WTC11 (cell line): ENCODE data around the gene DLG5. TPM values are rescaled to one million over a fixed set of nuclear protein-coding genes. Genes with fewer than 3 reads are reported as not detected.

Experiments
- ATAC-seq: fragments of 200-7000 bp; cut with Tn5 transposase; 2 replicates; pipeline ENCODE4 v1.10.0; 2021; ENCODE audit warnings: mild to moderate bottlenecking, moderate library complexity
- CTCF ChIA-PET: fragments of 300-600 bp; sonication (Branson Sonifier 250); formaldehyde crosslinking; loops from one replicate; lab custom pipeline; 2021; ENCODE audit warnings: antibody characterized with exemption; lab: Charles Lee
- POLR2A ChIA-PET: fragments of 350-600 bp; sonication (Branson Sonifier 250); formaldehyde crosslinking; loops from one replicate; lab custom pipeline; 2021; ENCODE audit warnings: antibody characterized with exemption; lab: Charles Lee
- DNase-seq: peaks from one replicate; pipeline ENCODE4 v3.0.0; 2021; ENCODE audit warnings: low spot score
- H3K27ac Mint-ChIP-seq: 2 replicates; pipeline ENCODE4 v1.8.0; 2021; ENCODE audit warnings: mixed read lengths
- H3K27me3 Mint-ChIP-seq: 2 replicates; pipeline ENCODE4 v1.8.0; 2021; ENCODE audit warnings: low read depth, mild to moderate bottlenecking, moderate library complexity, mixed read lengths
- H3K36me3 Mint-ChIP-seq: 2 replicates; pipeline ENCODE4 v1.8.0; 2021; ENCODE audit warnings: mixed read lengths
- H3K4me1 Mint-ChIP-seq: 2 replicates; pipeline ENCODE4 v1.8.0; 2022; ENCODE audit warnings: mixed read lengths
- H3K4me3 Mint-ChIP-seq: 2 replicates; pipeline ENCODE4 v1.8.0; 2021; ENCODE audit warnings: mild to moderate bottlenecking, moderate library complexity, mixed read lengths
- H3K9me3 Mint-ChIP-seq: 2 replicates; pipeline ENCODE4 v1.8.0; 2021; ENCODE audit warnings: mixed read lengths
- CREB1 ChIP-seq: sonication (generic); formaldehyde crosslinking; IDR thresholded peaks from 2 replicates; pipeline ENCODE4 v1.8.0; 2023; ENCODE audit warnings: mild to moderate bottlenecking, missing genetic modification reagents
- ELF4 ChIP-seq: sonication (generic); formaldehyde crosslinking; IDR thresholded peaks from 2 replicates; pipeline ENCODE4 v1.8.1; 2022; ENCODE audit warnings: low read depth, mild to moderate bottlenecking, moderate library complexity, missing genetic modification reagents
- EMX1 ChIP-seq: fragments of 250-450 bp; sonication (Bioruptor Pico); IDR thresholded peaks from 2 replicates; pipeline ENCODE4 v1.8.0; 2021; ENCODE audit warnings: mild to moderate bottlenecking
- FOXJ3 ChIP-seq: sonication (generic); formaldehyde crosslinking; IDR thresholded peaks from 2 replicates; pipeline ENCODE4 v1.9.0; 2021; ENCODE audit warnings: missing genetic modification reagents, mild to moderate bottlenecking, borderline replicate concordance
- FOXP1 ChIP-seq: sonication (generic); formaldehyde crosslinking; IDR thresholded peaks from 2 replicates; pipeline ENCODE4 v1.8.0; 2022; ENCODE audit warnings: missing genetic modification reagents, mild to moderate bottlenecking, moderate library complexity, borderline replicate concordance
- GRHL2 ChIP-seq: fragments of 250-450 bp; sonication (Bioruptor Pico); IDR thresholded peaks from 2 replicates; pipeline ENCODE4 v1.8.0; 2022; ENCODE audit warnings: mild to moderate bottlenecking, moderate library complexity; ENCODE audit not compliant: insufficient replicate concordance, severe bottlenecking
- NFYB ChIP-seq: sonication (generic); formaldehyde crosslinking; conservative IDR thresholded peaks from 2 replicates; pipeline ENCODE4 v1.8.0; 2022; ENCODE audit warnings: low read depth, missing genetic modification reagents
- OVOL2 ChIP-seq: fragments of 250-450 bp; sonication (Bioruptor Pico); IDR thresholded peaks from 2 replicates; pipeline ENCODE4 v1.9.0; 2021; ENCODE audit warnings: mild to moderate bottlenecking, borderline replicate concordance
- RELA ChIP-seq: sonication (generic); formaldehyde crosslinking; IDR thresholded peaks from 2 replicates; pipeline ENCODE4 v1.8.1; 2022; ENCODE audit warnings: missing genetic modification reagents, mild to moderate bottlenecking, borderline replicate concordance
- RORB ChIP-seq: fragments of 250-450 bp; sonication (Bioruptor Pico); IDR thresholded peaks from 2 replicates; pipeline ENCODE4 v1.9.0; 2021; ENCODE audit warnings: mild to moderate bottlenecking
- SMAD4 ChIP-seq: sonication (generic); formaldehyde crosslinking; IDR thresholded peaks from 2 replicates; pipeline ENCODE4 v1.8.0; 2022; ENCODE audit warnings: mild to moderate bottlenecking, missing genetic modification reagents
- ZNF138 ChIP-seq: sonication (generic); formaldehyde crosslinking; conservative IDR thresholded peaks from 2 replicates; pipeline ENCODE4 v1.8.1; 2022; ENCODE audit warnings: mild to moderate bottlenecking, moderate library complexity, missing genetic modification reagents
- ZNF232 ChIP-seq: sonication (generic); formaldehyde crosslinking; IDR thresholded peaks from 2 replicates; pipeline ENCODE4 v1.8.0; 2022; ENCODE audit warnings: mild to moderate bottlenecking, missing genetic modification reagents
- ZNF263 ChIP-seq: sonication (generic); formaldehyde crosslinking; IDR thresholded peaks from 2 replicates; pipeline ENCODE4 v1.8.1; 2022; ENCODE audit warnings: low read depth, mild to moderate bottlenecking, moderate library complexity, missing genetic modification reagents
- ZNF317 ChIP-seq: sonication (generic); formaldehyde crosslinking; IDR thresholded peaks from 2 replicates; pipeline ENCODE4 v1.8.1; 2023; ENCODE audit warnings: low read depth, mild to moderate bottlenecking, moderate library complexity, missing genetic modification reagents, borderline replicate concordance
- total RNA-seq: library from RNA; stranded (reverse); gene quantifications from 3 replicates; pipeline ENCODE4 v1.2.3, GENCODE V29; 2021
- TF ChIP-seq, protein P1 (sequence below): sonication (generic); formaldehyde crosslinking; conservative IDR thresholded peaks from 2 replicates; pipeline ENCODE4 v1.8.1; 2023; ENCODE audit warnings: mild to moderate bottlenecking, low read depth, missing genetic modification reagents, moderate library complexity
- TF ChIP-seq, protein P2 (sequence below): sonication (generic); formaldehyde crosslinking; IDR thresholded peaks from 2 replicates; pipeline ENCODE4 v1.8.1; 2023; ENCODE audit warnings: mild to moderate bottlenecking, missing genetic modification reagents
- TF ChIP-seq, protein P3 (sequence below): sonication (generic); formaldehyde crosslinking; IDR thresholded peaks from 2 replicates; pipeline ENCODE4 v1.8.1; 2022; ENCODE audit warnings: missing genetic modification reagents, borderline replicate concordance
- TF ChIP-seq, protein P4 (sequence below): sonication (generic); formaldehyde crosslinking; IDR thresholded peaks from 2 replicates; pipeline ENCODE4 v1.8.1; 2023; ENCODE audit warnings: mild to moderate bottlenecking, missing genetic modification reagents
- TF ChIP-seq, protein P5 (sequence below): sonication (generic); formaldehyde crosslinking; IDR thresholded peaks from 2 replicates; pipeline ENCODE4 v1.8.0; 2022; ENCODE audit warnings: mild to moderate bottlenecking, missing genetic modification reagents
- TF ChIP-seq, protein P6 (sequence below): sonication (generic); formaldehyde crosslinking; IDR thresholded peaks from 2 replicates; pipeline ENCODE4 v1.8.1; 2023; ENCODE audit warnings: mild to moderate bottlenecking, missing genetic modification reagents, borderline replicate concordance

The DLG5 gene
- total RNA-seq, 1 experiment from 2014 or later: 65.5 TPM

DNA sequence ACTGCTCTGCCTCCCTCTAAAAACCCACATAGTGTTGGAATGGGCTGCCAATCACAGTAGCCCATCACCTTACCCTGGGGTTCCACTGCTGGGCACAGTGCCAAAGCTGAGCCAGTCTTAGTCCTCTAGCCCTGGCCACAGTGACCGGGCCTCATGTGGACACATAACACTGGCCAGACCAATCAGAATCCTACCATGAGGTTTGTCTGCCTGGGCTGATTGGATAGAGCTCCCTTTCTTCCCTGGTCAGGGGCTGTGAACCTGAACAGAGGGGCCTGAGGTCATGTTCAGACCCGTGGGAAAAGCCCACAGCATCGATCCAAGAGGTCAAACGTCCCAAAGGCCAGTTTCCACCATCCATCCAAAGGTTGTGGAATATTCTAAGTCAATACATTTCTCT, 6.1 kb downstream of the DLG5 start (continued):
- TF ChIP-seq SMAD4 (CRISPR knock-in tag): no peak
- TF ChIP-seq, protein P1, sequence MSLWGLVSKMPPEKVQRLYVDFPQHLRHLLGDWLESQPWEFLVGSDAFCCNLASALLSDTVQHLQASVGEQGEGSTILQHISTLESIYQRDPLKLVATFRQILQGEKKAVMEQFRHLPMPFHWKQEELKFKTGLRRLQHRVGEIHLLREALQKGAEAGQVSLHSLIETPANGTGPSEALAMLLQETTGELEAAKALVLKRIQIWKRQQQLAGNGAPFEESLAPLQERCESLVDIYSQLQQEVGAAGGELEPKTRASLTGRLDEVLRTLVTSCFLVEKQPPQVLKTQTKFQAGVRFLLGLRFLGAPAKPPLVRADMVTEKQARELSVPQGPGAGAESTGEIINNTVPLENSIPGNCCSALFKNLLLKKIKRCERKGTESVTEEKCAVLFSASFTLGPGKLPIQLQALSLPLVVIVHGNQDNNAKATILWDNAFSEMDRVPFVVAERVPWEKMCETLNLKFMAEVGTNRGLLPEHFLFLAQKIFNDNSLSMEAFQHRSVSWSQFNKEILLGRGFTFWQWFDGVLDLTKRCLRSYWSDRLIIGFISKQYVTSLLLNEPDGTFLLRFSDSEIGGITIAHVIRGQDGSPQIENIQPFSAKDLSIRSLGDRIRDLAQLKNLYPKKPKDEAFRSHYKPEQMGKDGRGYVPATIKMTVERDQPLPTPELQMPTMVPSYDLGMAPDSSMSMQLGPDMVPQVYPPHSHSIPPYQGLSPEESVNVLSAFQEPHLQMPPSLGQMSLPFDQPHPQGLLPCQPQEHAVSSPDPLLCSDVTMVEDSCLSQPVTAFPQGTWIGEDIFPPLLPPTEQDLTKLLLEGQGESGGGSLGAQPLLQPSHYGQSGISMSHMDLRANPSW (CRISPR knock-in tag): no peak
- TF ChIP-seq ZNF263 (CRISPR knock-in tag): no peak
- TF ChIP-seq FOXJ3 (CRISPR knock-in tag): no peak
- no peak for TF ChIP-seq RELA (CRISPR knock-in tag)
- TF ChIP-seq GRHL2 (CRISPR knock-in tag): no peak
- TF ChIP-seq RORB (CRISPR knock-in tag): no peak
- TF ChIP-seq, all 79 proteins: peak for 0

DNA sequence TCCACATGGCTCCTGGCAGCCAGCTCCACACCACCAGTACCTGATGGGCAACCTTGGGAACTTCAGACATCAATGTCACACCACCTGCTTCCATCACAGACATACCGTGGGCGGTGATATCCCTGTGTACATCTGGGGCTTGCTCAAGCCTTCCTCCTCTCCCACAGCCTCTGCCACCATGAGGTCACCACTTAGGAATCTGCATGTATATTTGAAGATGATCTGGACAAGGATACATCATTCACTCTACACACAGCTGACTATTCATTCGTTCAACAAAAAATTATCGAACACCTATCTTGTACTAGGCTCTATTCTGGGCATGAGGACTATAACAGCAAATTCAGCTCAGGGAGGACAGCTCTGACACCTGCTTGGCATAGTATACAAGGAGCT, 6.8 kb downstream of the DLG5 start:
- Mint-ChIP-seq H3K27me3 (no peaks in the 10 kb centered on the region), H3K4me1 (peaks cover 46% of the 10 kb centered on the region), H3K9me3 (no peaks in the 10 kb centered on the region), H3K4me3 (no peak overlapping the region), H3K27ac (no peak overlapping the region; the same call in 1 of the 2 replicates), H3K36me3 (no peaks in the 10 kb centered on the region)
- CTCF ChIA-PET: interaction anchor here (0.9 to 3.3 kb wide), 5 partner anchors 10 to 81 kb away, joined by 3 to 14 read pairs (median 7); no protein-coding TSS in a partner anchor
- POLR2A ChIA-PET: interaction anchor here (0.6 kb wide), 1 partner anchor 48 kb away, joined by 3 read pairs; no protein-coding TSS in a partner anchor
- DNase-seq: no peak
- TF ChIP-seq, protein P2, sequence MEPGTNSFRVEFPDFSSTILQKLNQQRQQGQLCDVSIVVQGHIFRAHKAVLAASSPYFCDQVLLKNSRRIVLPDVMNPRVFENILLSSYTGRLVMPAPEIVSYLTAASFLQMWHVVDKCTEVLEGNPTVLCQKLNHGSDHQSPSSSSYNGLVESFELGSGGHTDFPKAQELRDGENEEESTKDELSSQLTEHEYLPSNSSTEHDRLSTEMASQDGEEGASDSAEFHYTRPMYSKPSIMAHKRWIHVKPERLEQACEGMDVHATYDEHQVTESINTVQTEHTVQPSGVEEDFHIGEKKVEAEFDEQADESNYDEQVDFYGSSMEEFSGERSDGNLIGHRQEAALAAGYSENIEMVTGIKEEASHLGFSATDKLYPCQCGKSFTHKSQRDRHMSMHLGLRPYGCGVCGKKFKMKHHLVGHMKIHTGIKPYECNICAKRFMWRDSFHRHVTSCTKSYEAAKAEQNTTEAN: no peak
- TF ChIP-seq OVOL2: no peak
- TF ChIP-seq NFYB: no peak
- TF ChIP-seq ZNF317 (CRISPR knock-in tag): no peak
- TF ChIP-seq, protein P3, sequence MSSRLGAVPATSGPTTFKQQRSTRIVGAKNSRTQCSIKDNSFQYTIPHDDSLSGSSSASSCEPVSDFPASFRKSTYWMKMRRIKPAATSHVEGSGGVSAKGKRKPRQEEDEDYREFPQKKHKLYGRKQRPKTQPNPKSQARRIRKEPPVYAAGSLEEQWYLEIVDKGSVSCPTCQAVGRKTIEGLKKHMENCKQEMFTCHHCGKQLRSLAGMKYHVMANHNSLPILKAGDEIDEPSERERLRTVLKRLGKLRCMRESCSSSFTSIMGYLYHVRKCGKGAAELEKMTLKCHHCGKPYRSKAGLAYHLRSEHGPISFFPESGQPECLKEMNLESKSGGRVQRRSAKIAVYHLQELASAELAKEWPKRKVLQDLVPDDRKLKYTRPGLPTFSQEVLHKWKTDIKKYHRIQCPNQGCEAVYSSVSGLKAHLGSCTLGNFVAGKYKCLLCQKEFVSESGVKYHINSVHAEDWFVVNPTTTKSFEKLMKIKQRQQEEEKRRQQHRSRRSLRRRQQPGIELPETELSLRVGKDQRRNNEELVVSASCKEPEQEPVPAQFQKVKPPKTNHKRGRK (CRISPR knock-in tag): no peak
- no peak for TF ChIP-seq CREB1
- TF ChIP-seq ELF4 (CRISPR knock-in tag): no peak
- TF ChIP-seq EMX1 (CRISPR knock-in tag): no peak
- ATAC-seq: no peak

DNA sequence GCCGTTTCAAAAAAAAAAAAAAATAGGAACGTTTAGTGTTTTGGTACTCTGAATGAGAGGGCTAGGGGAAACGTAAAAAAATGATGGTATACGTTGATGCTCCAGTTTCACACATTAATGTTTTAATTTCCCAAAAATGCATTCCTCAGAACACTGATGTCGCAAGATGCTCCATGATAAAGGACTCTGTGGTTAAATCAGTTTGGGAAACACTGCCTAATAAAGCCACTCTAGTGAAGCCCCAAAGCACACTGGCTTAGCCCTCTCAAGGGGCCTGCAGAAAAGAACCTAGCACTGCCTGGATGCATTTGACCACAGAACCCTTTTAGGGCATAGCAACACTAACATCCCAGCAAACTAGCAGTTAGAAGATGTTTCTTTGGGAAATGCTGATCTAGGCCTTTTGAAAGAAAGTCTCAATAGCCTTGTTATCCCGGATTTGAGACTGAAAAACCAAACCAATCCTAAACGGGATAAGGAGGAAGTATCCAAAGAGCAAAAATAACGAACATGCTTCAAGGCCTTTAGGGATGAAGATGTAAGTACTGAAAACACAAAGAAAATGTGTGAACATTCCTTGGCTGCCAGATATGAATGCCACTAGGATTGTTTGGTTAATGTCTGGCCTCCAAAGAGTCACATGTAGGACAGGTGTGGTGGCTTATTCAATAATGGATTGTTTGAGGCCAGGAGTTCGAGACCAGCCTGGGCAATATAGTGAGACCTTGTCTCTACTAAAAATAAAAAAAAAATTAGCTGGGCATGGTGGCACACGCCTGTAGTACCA, 11.0 kb downstream of the DLG5 start:
- no peaks in the 10 kb centered on the region for H3K9me3 Mint-ChIP-seq
- H3K4me1 Mint-ChIP-seq: peaks cover 27% of the 10 kb centered on the region
- ATAC-seq: no peak
- TF ChIP-seq, protein P4, sequence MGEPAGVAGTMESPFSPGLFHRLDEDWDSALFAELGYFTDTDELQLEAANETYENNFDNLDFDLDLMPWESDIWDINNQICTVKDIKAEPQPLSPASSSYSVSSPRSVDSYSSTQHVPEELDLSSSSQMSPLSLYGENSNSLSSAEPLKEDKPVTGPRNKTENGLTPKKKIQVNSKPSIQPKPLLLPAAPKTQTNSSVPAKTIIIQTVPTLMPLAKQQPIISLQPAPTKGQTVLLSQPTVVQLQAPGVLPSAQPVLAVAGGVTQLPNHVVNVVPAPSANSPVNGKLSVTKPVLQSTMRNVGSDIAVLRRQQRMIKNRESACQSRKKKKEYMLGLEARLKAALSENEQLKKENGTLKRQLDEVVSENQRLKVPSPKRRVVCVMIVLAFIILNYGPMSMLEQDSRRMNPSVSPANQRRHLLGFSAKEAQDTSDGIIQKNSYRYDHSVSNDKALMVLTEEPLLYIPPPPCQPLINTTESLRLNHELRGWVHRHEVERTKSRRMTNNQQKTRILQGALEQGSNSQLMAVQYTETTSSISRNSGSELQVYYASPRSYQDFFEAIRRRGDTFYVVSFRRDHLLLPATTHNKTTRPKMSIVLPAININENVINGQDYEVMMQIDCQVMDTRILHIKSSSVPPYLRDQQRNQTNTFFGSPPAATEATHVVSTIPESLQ: no peak
- TF ChIP-seq FOXP1 (CRISPR knock-in tag) (no peak), ZNF138 (no peak), ZNF232 (CRISPR knock-in tag) (no peak)
- TF ChIP-seq, protein P5, sequence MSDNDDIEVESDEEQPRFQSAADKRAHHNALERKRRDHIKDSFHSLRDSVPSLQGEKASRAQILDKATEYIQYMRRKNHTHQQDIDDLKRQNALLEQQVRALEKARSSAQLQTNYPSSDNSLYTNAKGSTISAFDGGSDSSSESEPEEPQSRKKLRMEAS (CRISPR knock-in tag): no peak
- TF ChIP-seq, protein P6, sequence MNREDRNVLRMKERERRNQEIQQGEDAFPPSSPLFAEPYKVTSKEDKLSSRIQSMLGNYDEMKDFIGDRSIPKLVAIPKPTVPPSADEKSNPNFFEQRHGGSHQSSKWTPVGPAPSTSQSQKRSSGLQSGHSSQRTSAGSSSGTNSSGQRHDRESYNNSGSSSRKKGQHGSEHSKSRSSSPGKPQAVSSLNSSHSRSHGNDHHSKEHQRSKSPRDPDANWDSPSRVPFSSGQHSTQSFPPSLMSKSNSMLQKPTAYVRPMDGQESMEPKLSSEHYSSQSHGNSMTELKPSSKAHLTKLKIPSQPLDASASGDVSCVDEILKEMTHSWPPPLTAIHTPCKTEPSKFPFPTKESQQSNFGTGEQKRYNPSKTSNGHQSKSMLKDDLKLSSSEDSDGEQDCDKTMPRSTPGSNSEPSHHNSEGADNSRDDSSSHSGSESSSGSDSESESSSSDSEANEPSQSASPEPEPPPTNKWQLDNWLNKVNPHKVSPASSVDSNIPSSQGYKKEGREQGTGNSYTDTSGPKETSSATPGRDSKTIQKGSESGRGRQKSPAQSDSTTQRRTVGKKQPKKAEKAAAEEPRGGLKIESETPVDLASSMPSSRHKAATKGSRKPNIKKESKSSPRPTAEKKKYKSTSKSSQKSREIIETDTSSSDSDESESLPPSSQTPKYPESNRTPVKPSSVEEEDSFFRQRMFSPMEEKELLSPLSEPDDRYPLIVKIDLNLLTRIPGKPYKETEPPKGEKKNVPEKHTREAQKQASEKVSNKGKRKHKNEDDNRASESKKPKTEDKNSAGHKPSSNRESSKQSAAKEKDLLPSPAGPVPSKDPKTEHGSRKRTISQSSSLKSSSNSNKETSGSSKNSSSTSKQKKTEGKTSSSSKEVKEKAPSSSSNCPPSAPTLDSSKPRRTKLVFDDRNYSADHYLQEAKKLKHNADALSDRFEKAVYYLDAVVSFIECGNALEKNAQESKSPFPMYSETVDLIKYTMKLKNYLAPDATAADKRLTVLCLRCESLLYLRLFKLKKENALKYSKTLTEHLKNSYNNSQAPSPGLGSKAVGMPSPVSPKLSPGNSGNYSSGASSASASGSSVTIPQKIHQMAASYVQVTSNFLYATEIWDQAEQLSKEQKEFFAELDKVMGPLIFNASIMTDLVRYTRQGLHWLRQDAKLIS (CRISPR knock-in tag): no peak

More for the DNA sequence above, 11.0 kb downstream of the DLG5 start:
- ChIA-PET POLR2A (no interaction called here), CTCF (interaction anchor here (0.7 kb wide), 1 partner anchor 104 kb away, joined by 4 read pairs; no protein-coding TSS in a partner anchor)
- DNase-seq: no peak
- Mint-ChIP-seq H3K4me3 (no peak overlapping the region), H3K36me3 (no peaks in the 10 kb centered on the region), H3K27ac (no peak overlapping the region), H3K27me3 (no peaks in the 10 kb centered on the region)
